Kidney epithelial cell (primary cell): Measurements from ENCODE around the gene YBX1. TPM values are rescaled to one million over a fixed set of nuclear protein-coding genes. Genes with fewer than 3 reads are reported as not detected.
"Not testable (repeated sequence)": the region's sequence is repeated elsewhere in the genome, so short reads cannot be mapped to it uniquely, and the experiment has no call there.

Source experiments
- DNase-seq: peaks from one replicate; pipeline ENCODE4 v3.0.0-alpha.2; 2010; ENCODE audit warnings: low read depth
- H3K27me3 ChIP-seq: 2 replicates; pipeline ENCODE4 v1.6.0; 2011; ENCODE audit warnings: low read length; ENCODE audit not compliant: control insufficient read depth, insufficient read depth
- H3K36me3 ChIP-seq: 2 replicates; pipeline ENCODE4 v1.5.1; 2011; ENCODE audit warnings: low read length; ENCODE audit not compliant: control insufficient read depth, insufficient read depth
- H3K4me3 ChIP-seq: 2 replicates; pipeline ENCODE4 v1.5.1; 2011; ENCODE audit warnings: low read depth, mild to moderate bottlenecking, control low read depth, low read length
- CTCF ChIP-seq: IDR thresholded peaks from 2 replicates; pipeline ENCODE4 v1.5.1; 2011; ENCODE audit warnings: mild to moderate bottlenecking, moderate library complexity, low read length, control low read depth, inconsistent platforms; ENCODE audit not compliant: insufficient read depth, poor library complexity, severe bottlenecking
- total RNA-seq: library from RNA; depleted of rRNA; stranded (reverse); fragments of >200 nt; gene quantifications from 2 replicates; pipeline ENCODE4 v1.2.3, GENCODE V29; 2015

YBX1 gene
- total RNA-seq, 1 donor from 2014 or later: 938 TPM

GRCh38 chr1:42713293-42713692 lies 31.1 kb downstream of the YBX1 start:
- DNase-seq: no peak

GRCh38 chr1:42714441-42714840 lies 32.2 kb downstream of the YBX1 start:
- not testable (repeated sequence) for H3K4me3 ChIP-seq, DNase-seq, H3K27me3 ChIP-seq, H3K36me3 ChIP-seq

More at GRCh38 chr1:42713293-42713692, 31.1 kb downstream of the YBX1 start:
- H3K4me3 ChIP-seq: no peak overlapping the region
- H3K27me3 ChIP-seq: no peaks in the 10 kb centered on the region
- H3K36me3 ChIP-seq: no peaks in the 10 kb centered on the region
- no peak for TF ChIP-seq CTCF

- Histone ChIP-seq H3K27me3 (no peaks in the 10 kb centered on the region), H3K4me3 (no peak overlapping the region), H3K36me3 (no peaks in the 10 kb centered on the region)
- TF ChIP-seq CTCF: no peak
- DNase-seq: peak; percentile 21
These were observed 38.6 kb downstream of the YBX1 start for GRCh38 chr1:42720868-42721267.

GRCh38 chr1:42721926-42722325 lies 39.7 kb downstream of the YBX1 start:
- Histone ChIP-seq H3K36me3 (no peaks in the 10 kb centered on the region), H3K27me3 (no peaks in the 10 kb centered on the region), H3K4me3 (no peak overlapping the region)
- TF ChIP-seq CTCF: no peak
- DNase-seq: no peak

- H3K36me3 ChIP-seq, H3K4me3 ChIP-seq, H3K27me3 ChIP-seq, DNase-seq: not testable (repeated sequence)
These were observed 40.2 kb downstream of the YBX1 start for GRCh38 chr1:42722403-42722802.

- Histone ChIP-seq H3K4me3 (no peak overlapping the region), H3K27me3 (no peaks in the 10 kb centered on the region), H3K36me3 (no peaks in the 10 kb centered on the region)
- no peak for DNase-seq
- TF ChIP-seq CTCF: no peak
These were observed 41.3 kb downstream of the YBX1 start for GRCh38 chr1:42723511-42723910.

GRCh38 chr1:42725820-42726219 lies 43.6 kb downstream of the YBX1 start:
- H3K4me3 ChIP-seq, H3K27me3 ChIP-seq, DNase-seq, H3K36me3 ChIP-seq: not testable (repeated sequence)

- Histone ChIP-seq H3K36me3 (no peaks in the 10 kb centered on the region), H3K4me3 (no peak overlapping the region), H3K27me3 (no peaks in the 10 kb centered on the region)
- DNase-seq: no peak
- TF ChIP-seq CTCF: no peak
These were observed 47.8 kb downstream of the YBX1 start for GRCh38 chr1:42730002-42730401.
